ENCODE results near the gene TUBGCP5.

The TUBGCP5 gene

GRCh38 chr15:22974745-22975144, 64.6 kb downstream of the TUBGCP5 start:
- no peak for DNase-seq
- H3K27ac Mint-ChIP-seq, result no peak overlapping the region
- H3K4me1 Mint-ChIP-seq (ENCODE audit: low read depth), result peaks cover 16% of the 10 kb centered on the region
- H3K36me3 Mint-ChIP-seq (ENCODE audit: low read depth), result peaks cover 5% of the 10 kb centered on the region
- H3K9me3 Mint-ChIP-seq, result no peaks in the 10 kb centered on the region
- peaks cover 18% of the 10 kb centered on the region for H3K27me3 Mint-ChIP-seq
- H3K4me3 Mint-ChIP-seq, result no peak overlapping the region

- H3K4me1 Mint-ChIP-seq (ENCODE audit: low read depth), result peaks cover 9% of the 10 kb centered on the region
- peaks cover 11% of the 10 kb centered on the region for H3K27me3 Mint-ChIP-seq
- no peak for DNase-seq
- H3K4me3 Mint-ChIP-seq, result no peak overlapping the region
- H3K27ac Mint-ChIP-seq, result no peak overlapping the region
- H3K36me3 Mint-ChIP-seq (ENCODE audit: low read depth), result no peaks in the 10 kb centered on the region
- H3K9me3 Mint-ChIP-seq, result peaks cover 3% of the 10 kb centered on the region
Observed at GRCh38 chr15:22973987-22974386, 65.4 kb downstream of the TUBGCP5 start.

GRCh38 chr15:22973286-22973685, 66.1 kb downstream of the TUBGCP5 start:
- H3K9me3 Mint-ChIP-seq, result peaks cover 3% of the 10 kb centered on the region
- no peak for DNase-seq
- H3K27me3 Mint-ChIP-seq, result peaks cover 4% of the 10 kb centered on the region
- H3K4me3 Mint-ChIP-seq, result no peak overlapping the region
- no peak overlapping the region for H3K27ac Mint-ChIP-seq
- peaks cover 2% of the 10 kb centered on the region for H3K4me1 Mint-ChIP-seq (ENCODE audit: low read depth)
- H3K36me3 Mint-ChIP-seq (ENCODE audit: low read depth), result no peaks in the 10 kb centered on the region

- DNase-seq, result no peak
- H3K36me3 Mint-ChIP-seq (ENCODE audit: low read depth), result no peaks in the 10 kb centered on the region
- peaks cover 2% of the 10 kb centered on the region for H3K4me1 Mint-ChIP-seq (ENCODE audit: low read depth)
- no peak overlapping the region for H3K4me3 Mint-ChIP-seq
- no peaks in the 10 kb centered on the region for H3K27me3 Mint-ChIP-seq
- peaks cover 3% of the 10 kb centered on the region for H3K9me3 Mint-ChIP-seq
- H3K27ac Mint-ChIP-seq, result no peak overlapping the region
Observed at GRCh38 chr15:22969489-22969888, 69.9 kb downstream of the TUBGCP5 start.

GRCh38 chr15:22968366-22968765, 71.0 kb downstream of the TUBGCP5 start:
- Mint-ChIP-seq H3K9me3 (peaks cover 3% of the 10 kb centered on the region), H3K27ac (no peak overlapping the region), H3K27me3 (no peaks in the 10 kb centered on the region), H3K4me3 (no peak overlapping the region), H3K36me3 (ENCODE audit: low read depth) (no peaks in the 10 kb centered on the region), H3K4me1 (ENCODE audit: low read depth) (peaks cover under 1% of the 10 kb centered on the region)
- no peak for DNase-seq

GRCh38 chr15:22967084-22967770, 72.1 kb downstream of the TUBGCP5 start:
- no peak overlapping the region for H3K27ac Mint-ChIP-seq
- H3K4me1 Mint-ChIP-seq (ENCODE audit: low read depth), result no peaks in the 10 kb centered on the region
- no peaks in the 10 kb centered on the region for H3K36me3 Mint-ChIP-seq (ENCODE audit: low read depth)
- DNase-seq, result no peak
- peaks cover 3% of the 10 kb centered on the region for H3K9me3 Mint-ChIP-seq
- no peak overlapping the region for H3K4me3 Mint-ChIP-seq
- no peaks in the 10 kb centered on the region for H3K27me3 Mint-ChIP-seq

GRCh38 chr15:22966321-22967083, 72.9 kb downstream of the TUBGCP5 start:
- no peak for DNase-seq
- no peak overlapping the region for H3K27ac Mint-ChIP-seq
- H3K27me3 Mint-ChIP-seq, result no peaks in the 10 kb centered on the region
- no peak overlapping the region for H3K4me3 Mint-ChIP-seq
- no peaks in the 10 kb centered on the region for H3K4me1 Mint-ChIP-seq (ENCODE audit: low read depth)
- H3K36me3 Mint-ChIP-seq (ENCODE audit: low read depth), result no peaks in the 10 kb centered on the region
- H3K9me3 Mint-ChIP-seq, result peaks cover 3% of the 10 kb centered on the region

- no peak for DNase-seq
- H3K27ac Mint-ChIP-seq, result no peak overlapping the region
- no peaks in the 10 kb centered on the region for H3K4me1 Mint-ChIP-seq (ENCODE audit: low read depth)
- no peaks in the 10 kb centered on the region for H3K9me3 Mint-ChIP-seq
- H3K4me3 Mint-ChIP-seq, result no peak overlapping the region
- H3K27me3 Mint-ChIP-seq, result no peaks in the 10 kb centered on the region
- H3K36me3 Mint-ChIP-seq (ENCODE audit: low read depth), result no peaks in the 10 kb centered on the region
Observed at GRCh38 chr15:22963641-22964040, 75.7 kb downstream of the TUBGCP5 start.

GRCh38 chr15:22962611-22963010, 76.8 kb downstream of the TUBGCP5 start:
- DNase-seq, result no peak
- Mint-ChIP-seq H3K9me3 (no peaks in the 10 kb centered on the region), H3K27me3 (no peaks in the 10 kb centered on the region), H3K4me1 (ENCODE audit: low read depth) (no peaks in the 10 kb centered on the region), H3K27ac (no peak overlapping the region), H3K4me3 (no peak overlapping the region), H3K36me3 (ENCODE audit: low read depth) (no peaks in the 10 kb centered on the region)

- DNase-seq, result no peak
- H3K27me3 Mint-ChIP-seq, result no peaks in the 10 kb centered on the region
- H3K4me1 Mint-ChIP-seq (ENCODE audit: low read depth), result no peaks in the 10 kb centered on the region
- H3K36me3 Mint-ChIP-seq (ENCODE audit: low read depth), result no peaks in the 10 kb centered on the region
- H3K27ac Mint-ChIP-seq, result no peak overlapping the region
- H3K9me3 Mint-ChIP-seq, result no peaks in the 10 kb centered on the region
- no peak overlapping the region for H3K4me3 Mint-ChIP-seq
Observed at GRCh38 chr15:22961762-22962161, 77.6 kb downstream of the TUBGCP5 start.

- no peaks in the 10 kb centered on the region for H3K4me1 Mint-ChIP-seq (ENCODE audit: low read depth)
- no peaks in the 10 kb centered on the region for H3K27me3 Mint-ChIP-seq
- H3K4me3 Mint-ChIP-seq, result no peak overlapping the region
- no peaks in the 10 kb centered on the region for H3K36me3 Mint-ChIP-seq (ENCODE audit: low read depth)
- DNase-seq, result no peak
- H3K27ac Mint-ChIP-seq, result no peak overlapping the region
- H3K9me3 Mint-ChIP-seq, result no peaks in the 10 kb centered on the region
Observed at GRCh38 chr15:22960556-22960955, 78.8 kb downstream of the TUBGCP5 start.

- no peak overlapping the region for H3K27ac Mint-ChIP-seq
- DNase-seq, result no peak
- no peaks in the 10 kb centered on the region for H3K27me3 Mint-ChIP-seq
- H3K9me3 Mint-ChIP-seq, result no peaks in the 10 kb centered on the region
- H3K4me1 Mint-ChIP-seq (ENCODE audit: low read depth), result no peaks in the 10 kb centered on the region
- no peaks in the 10 kb centered on the region for H3K36me3 Mint-ChIP-seq (ENCODE audit: low read depth)
- no peak overlapping the region for H3K4me3 Mint-ChIP-seq
Observed at GRCh38 chr15:22960126-22960525, 79.2 kb downstream of the TUBGCP5 start.

- Mint-ChIP-seq H3K4me3 (no peak overlapping the region), H3K27me3 (no peaks in the 10 kb centered on the region), H3K27ac (no peak overlapping the region), H3K36me3 (ENCODE audit: low read depth) (no peaks in the 10 kb centered on the region), H3K4me1 (ENCODE audit: low read depth) (no peaks in the 10 kb centered on the region), H3K9me3 (no peaks in the 10 kb centered on the region)
- DNase-seq, result no peak
Observed at GRCh38 chr15:22959321-22960101, 79.9 kb downstream of the TUBGCP5 start.

- no peak overlapping the region for H3K27ac Mint-ChIP-seq
- H3K27me3 Mint-ChIP-seq, result no peaks in the 10 kb centered on the region
- no peaks in the 10 kb centered on the region for H3K36me3 Mint-ChIP-seq (ENCODE audit: low read depth)
- H3K4me1 Mint-ChIP-seq (ENCODE audit: low read depth), result no peaks in the 10 kb centered on the region
- no peak overlapping the region for H3K4me3 Mint-ChIP-seq
- DNase-seq, result no peak
- no peaks in the 10 kb centered on the region for H3K9me3 Mint-ChIP-seq
Observed at GRCh38 chr15:22958487-22959280, 80.7 kb downstream of the TUBGCP5 start.
